HUES64 (cell line): Measurements from ENCODE around the gene OR8H2.

Experiments
- H3K27ac ChIP-seq: 2 replicates; pipeline ENCODE4 v1.7.0; 2013; ENCODE audit warnings: low read depth, low read length, inconsistent platforms
- H3K27me3 ChIP-seq: 2 replicates; pipeline ENCODE4 v1.6.1; 2013; ENCODE audit warnings: mild to moderate bottlenecking, low read length; ENCODE audit not compliant: insufficient read depth
- H3K36me3 ChIP-seq: 2 replicates; pipeline ENCODE4 v1.6.1; 2013; ENCODE audit warnings: mild to moderate bottlenecking, low read length; ENCODE audit not compliant: insufficient read depth
- H3K4me1 ChIP-seq: 2 replicates; pipeline ENCODE4 v1.6.1; 2013; ENCODE audit warnings: mild to moderate bottlenecking, low read length, moderate library complexity; ENCODE audit not compliant: insufficient read depth
- H3K4me3 ChIP-seq: 2 replicates; pipeline ENCODE4 v1.5.1; 2013; ENCODE audit warnings: mild to moderate bottlenecking, low read length, moderate library complexity
- H3K9ac ChIP-seq: 2 replicates; pipeline ENCODE4 v1.6.1; 2013; ENCODE audit warnings: mild to moderate bottlenecking, low read depth, low read length
- H3K9me3 ChIP-seq: 2 replicates; pipeline ENCODE4 v1.6.1; 2013; ENCODE audit warnings: low read depth, low read length; ENCODE audit not compliant: insufficient read depth
- WGBS: fragments of 150-250, 120-280 bp; methylation state at CpG from one replicate; pipeline ENCODE4 v1.1.7; 2013; ENCODE audit warnings: missing lambda C conversion rate; 5-methylcytosine and 5-hydroxymethylcytosine counted together

OR8H2 gene

GRCh38 chr11:56152333-56152732, 48.8 kb downstream of the OR8H2 start:
- no peak overlapping the region for H3K9ac ChIP-seq
- 96% methylated on average over 15 of the region's 15 CpGs for WGBS
- no peak overlapping the region for H3K4me3 ChIP-seq
- peaks cover 11% of the 10 kb centered on the region for H3K9me3 ChIP-seq
- no peaks in the 10 kb centered on the region for H3K4me1 ChIP-seq
- H3K27me3 ChIP-seq: no peaks in the 10 kb centered on the region
- no peak overlapping the region for H3K27ac ChIP-seq
- H3K36me3 ChIP-seq: no peaks in the 10 kb centered on the region
